H1 (cell line): ENCODE results near the gene DYNLT2. TPM values are rescaled to one million over a fixed set of nuclear protein-coding genes. Genes with fewer than 3 reads are reported as not detected.

Experiments
- CTCF ChIA-PET: fragments of 300-600 bp; sonication (Branson Sonifier 250); formaldehyde crosslinking; loops from one replicate; lab custom pipeline; 2021; ENCODE audit not compliant: partially characterized antibody; lab: Charles Lee
- POLR2A ChIA-PET: fragments of 300-600 bp; sonication (Branson Sonifier 250); formaldehyde crosslinking; loops from one replicate; lab custom pipeline; 2021; ENCODE audit warnings: inconsistent platforms; ENCODE audit not compliant: partially characterized antibody; lab: Charles Lee
- DNase-seq, 2 experiments: peaks; one replicate each; pipeline versions ENCODE4 v3.0.0 to v3.0.0-alpha.2; 2010 to 2022; ENCODE audit warnings: low spot score in 2 of 2, low read depth in 1 of 2, mixed read lengths in 1 of 2
- FAIRE-seq: peaks from 2 replicates; lab custom pipeline; 2011; peaks lifted over from hg19 to GRCh38; lab: Jason Lieb, UNC
- H2AFZ ChIP-seq: 2 replicates; pipeline ENCODE4 v1.8.1; 2012; ENCODE audit warnings: low read length, inconsistent platforms
- H2AK5ac ChIP-seq: 2 replicates; pipeline ENCODE4 v1.6.1; 2013; ENCODE audit warnings: low read depth, low read length
- H2BK120ac ChIP-seq: replicated peaks from 2 replicates; pipeline ENCODE3; 2013; ENCODE audit warnings: low read depth, low read length, inconsistent platforms
- H2BK12ac ChIP-seq: 2 replicates; pipeline ENCODE4 v1.6.1; 2013; ENCODE audit warnings: low read depth, low read length
- H2BK15ac ChIP-seq: 2 replicates; pipeline ENCODE4 v1.6.1; 2013; ENCODE audit warnings: low read length
- H2BK20ac ChIP-seq: 2 replicates; pipeline ENCODE4 v1.6.1; 2013; ENCODE audit warnings: low read length
- H2BK5ac ChIP-seq: 2 replicates; pipeline ENCODE4 v1.6.1; 2013; ENCODE audit warnings: low read depth, low read length
- H3K14ac ChIP-seq: 2 replicates; pipeline ENCODE4 v1.6.1; 2013; ENCODE audit warnings: inconsistent platforms; ENCODE audit not compliant: insufficient read length
- H3K18ac ChIP-seq: 2 replicates; pipeline ENCODE4 v1.6.1; 2013; ENCODE audit warnings: low read length; ENCODE audit errors: extremely low read depth
- H3K23ac ChIP-seq: 2 replicates; pipeline ENCODE4 v1.6.1; 2013; ENCODE audit warnings: inconsistent platforms; ENCODE audit not compliant: insufficient read length
- H3K23me2 ChIP-seq: 2 replicates; pipeline ENCODE4 v1.6.1; 2013; ENCODE audit warnings: low read depth, low read length
- H3K27ac ChIP-seq: 2 replicates; pipeline ENCODE4 v1.6.1; 2011; ENCODE audit warnings: low read depth, low read length, inconsistent platforms
- H3K27me3 ChIP-seq, 4 experiments: replicated peaks in 1 of 4; 1 replicate in 1 of 4; 2 replicates in 3 of 4; pipeline versions ENCODE4 v1.6.1 to v1.8.1; 2011 to 2013; ENCODE audit warnings: low read length in 3 of 4, mild to moderate bottlenecking in 3 of 4, inconsistent platforms in 2 of 4, mixed read lengths in 2 of 4, moderate library complexity in 1 of 4; ENCODE audit not compliant: control insufficient read depth in 3 of 4, insufficient read depth in 3 of 4; ENCODE audit errors: extremely low read depth in 1 of 4
- H3K36me3 ChIP-seq, 4 experiments: 2 replicates each; pipeline versions ENCODE4 v1.6.1 to v1.8.1; 2011 to 2013; ENCODE audit warnings: mild to moderate bottlenecking in 4 of 4, low read length in 3 of 4, moderate library complexity in 2 of 4, control low read depth in 1 of 4, inconsistent platforms in 1 of 4; ENCODE audit not compliant: insufficient read depth in 4 of 4, control insufficient read depth in 2 of 4
- H3K4ac ChIP-seq: replicated peaks from 2 replicates; pipeline ENCODE3; 2013; ENCODE audit warnings: low read length, low read depth, mixed read lengths, inconsistent platforms; ENCODE audit not compliant: insufficient read length
- H3K4me1 ChIP-seq, 4 experiments: replicated peaks in 1 of 4; 1 replicate in 1 of 4; 2 replicates in 3 of 4; pipeline versions ENCODE4 v1.6.1 to v1.8.1; 2011 to 2013; ENCODE audit warnings: low read length in 3 of 4, inconsistent platforms in 2 of 4, mixed read lengths in 1 of 4; ENCODE audit not compliant: insufficient read depth in 4 of 4, control insufficient read depth in 3 of 4
- H3K4me2 ChIP-seq, 2 experiments: 2 replicates each; pipeline versions ENCODE4 v1.6.1 to v1.8.1; 2011 to 2013; ENCODE audit warnings: low read depth in 2 of 2, low read length in 2 of 2, control low read depth in 1 of 2, inconsistent platforms in 1 of 2, mild to moderate bottlenecking in 1 of 2; ENCODE audit not compliant: insufficient read depth in 1 of 2
- H3K4me3 ChIP-seq, 4 experiments: fragments of 200-600, 300-600 bp in 1 of 4; sonication (generic), shearing (Covaris generic), sonication (Bioruptor Twin) in 1 of 4; 2 replicates each; pipeline versions ENCODE4 v1.5.1 to v1.8.1; 2011 to 2016; ENCODE audit warnings: low read length in 4 of 4, low read depth in 3 of 4, control low read depth in 2 of 4, inconsistent platforms in 2 of 4, mild to moderate bottlenecking in 2 of 4, mixed read lengths in 1 of 4, moderate library complexity in 1 of 4; ENCODE audit not compliant: insufficient read depth in 2 of 4; ENCODE audit errors: extremely low read depth in 1 of 4
- H3K56ac ChIP-seq: replicated peaks from 2 replicates; pipeline ENCODE3; 2013; ENCODE audit warnings: low read depth, mild to moderate bottlenecking, mixed read lengths, low read length, inconsistent platforms; ENCODE audit not compliant: insufficient read length
- H3K79me1 ChIP-seq: 2 replicates; pipeline ENCODE4 v1.6.1; 2013; ENCODE audit warnings: low read depth, low read length, control low read depth
- H3K79me2 ChIP-seq, 2 experiments: 2 replicates each; pipeline versions ENCODE4 v1.6.1 to v1.8.1; 2012 to 2013; ENCODE audit warnings: low read length in 2 of 2, mild to moderate bottlenecking in 2 of 2, inconsistent platforms in 1 of 2; ENCODE audit not compliant: insufficient read depth in 2 of 2, control insufficient read depth in 1 of 2
- H3K9ac ChIP-seq, 4 experiments: replicated peaks in 1 of 4; 1 replicate in 1 of 4; 2 replicates in 3 of 4; pipeline versions ENCODE4 v1.6.1 to v1.8.1; 2011 to 2013; ENCODE audit warnings: low read depth in 3 of 4, low read length in 3 of 4, control low read depth in 2 of 4, mild to moderate bottlenecking in 2 of 4, moderate library complexity in 2 of 4, inconsistent platforms in 1 of 4; ENCODE audit errors: extremely low read depth in 1 of 4
- H3K9me3 ChIP-seq, 2 experiments: 2 replicates each; pipeline versions ENCODE4 v1.6.1 to v1.8.1; 2012 to 2013; ENCODE audit warnings: mild to moderate bottlenecking in 2 of 2, moderate library complexity in 2 of 2, control low read depth in 1 of 2, inconsistent platforms in 1 of 2, low read depth in 1 of 2, low read length in 1 of 2, mixed read lengths in 1 of 2; ENCODE audit not compliant: insufficient read depth in 2 of 2
- H4K20me1 ChIP-seq, 2 experiments: replicated peaks in 1 of 2; 2 replicates each; pipeline versions ENCODE3 to v1.8.1; 2011 to 2013; ENCODE audit warnings: inconsistent platforms in 2 of 2, low read length in 2 of 2, mild to moderate bottlenecking in 1 of 2; ENCODE audit not compliant: insufficient read depth in 2 of 2, control insufficient read depth in 1 of 2
- H4K5ac ChIP-seq: 2 replicates; pipeline ENCODE4 v1.6.1; 2013; ENCODE audit warnings: low read length, low read depth, mixed read lengths, inconsistent platforms; ENCODE audit not compliant: insufficient read length
- H4K8ac ChIP-seq: 2 replicates; pipeline ENCODE4 v1.8.0; 2013; ENCODE audit warnings: mild to moderate bottlenecking, moderate library complexity, low read length, inconsistent platforms; ENCODE audit not compliant: insufficient read depth; ENCODE audit errors: extremely low read depth
- H4K91ac ChIP-seq: replicated peaks from 2 replicates; pipeline ENCODE3; 2013; ENCODE audit warnings: low read length, mixed read lengths, inconsistent platforms; ENCODE audit not compliant: insufficient read length
- BCL11A ChIP-seq, 2 experiments: IDR thresholded peaks; one replicate each; pipeline ENCODE4 v1.6.1; 2011; ENCODE audit warnings: low read depth in 2 of 2, low read length in 2 of 2, mild to moderate bottlenecking in 2 of 2
- BRCA1 ChIP-seq: IDR thresholded peaks from 2 replicates; pipeline ENCODE4 v1.6.1; 2012; ENCODE audit warnings: low read depth, low read length, improper control_type of control experiment
- CEBPB ChIP-seq: IDR thresholded peaks from 2 replicates; pipeline ENCODE4 v1.6.1; 2012; ENCODE audit warnings: low read depth, low read length
- EGR1 ChIP-seq: IDR thresholded peaks from 2 replicates; pipeline ENCODE4 v1.6.1; 2011; ENCODE audit warnings: low read depth, low read length, borderline replicate concordance
- GABPA ChIP-seq: IDR thresholded peaks from 2 replicates; pipeline ENCODE4 v1.6.1; 2011; ENCODE audit warnings: mild to moderate bottlenecking, low read length, moderate library complexity, borderline replicate concordance; ENCODE audit not compliant: insufficient read depth
- HDAC2 ChIP-seq, 2 experiments: fragments of 300-600 bp in 1 of 2; sonication (generic) in 1 of 2; IDR thresholded peaks; 2 replicates each; pipeline ENCODE4 v1.6.1; 2011 to 2012; ENCODE audit warnings: low read depth in 2 of 2, low read length in 2 of 2, mild to moderate bottlenecking in 2 of 2, moderate library complexity in 2 of 2, borderline replicate concordance in 1 of 2, inconsistent platforms in 1 of 2
- KDM1A ChIP-seq: fragments of 200-600, 300-600 bp; sonication (generic); IDR thresholded peaks from 2 replicates; pipeline ENCODE4 v1.7.1; 2016; ENCODE audit warnings: mild to moderate bottlenecking, low read length, borderline replicate concordance
- PHF8 ChIP-seq: fragments of 200-600 bp; sonication (generic); conservative IDR thresholded peaks from 2 replicates; pipeline ENCODE4 v1.7.1; 2012; ENCODE audit warnings: low read depth, mild to moderate bottlenecking, inconsistent platforms, low read length, moderate library complexity
- SAP30 ChIP-seq: fragments of 300-600 bp; sonication (generic); IDR thresholded peaks from 2 replicates; pipeline ENCODE4 v1.7.1; 2012; ENCODE audit warnings: low read length, moderate library complexity, mild to moderate bottlenecking, inconsistent platforms; ENCODE audit not compliant: insufficient read depth, insufficient replicate concordance
- SP2 ChIP-seq: IDR thresholded peaks from 2 replicates; pipeline ENCODE4 v1.6.1; 2012; ENCODE audit warnings: mild to moderate bottlenecking, low read length, inconsistent platforms
- SUZ12 ChIP-seq: fragments of 200-600 bp; sonication (generic); IDR thresholded peaks from 2 replicates; pipeline ENCODE4 v1.6.1; 2012; ENCODE audit warnings: mild to moderate bottlenecking, inconsistent platforms, low read length, moderate library complexity, mixed read lengths
- USF2 ChIP-seq: IDR thresholded peaks from 2 replicates; pipeline ENCODE4 v1.6.1; 2011; ENCODE audit warnings: low read length, improper control_type of control experiment
- YY1 ChIP-seq: IDR thresholded peaks from 2 replicates; pipeline ENCODE4 v1.6.1; 2011; ENCODE audit warnings: low read depth, mild to moderate bottlenecking, low read length
- WGBS, 2 experiments: shearing (Covaris generic) in 1 of 2; methylation state at CpG; one replicate each; pipeline versions ENCODE4 v1.1.6 to v1.1.7; 2013 to 2015; ENCODE audit warnings: low lambda C conversion rate in 2 of 2, mixed read lengths in 2 of 2, inconsistent platforms in 1 of 2, low coverage in 1 of 2, missing lambda C conversion rate in 1 of 2; ENCODE audit not compliant: insufficient replicate concordance in 2 of 2, insufficient coverage in 1 of 2, insufficient read length in 1 of 2; ENCODE audit errors: extremely low coverage in 1 of 2, missing lambda C conversion rate in 1 of 2; 5-methylcytosine and 5-hydroxymethylcytosine counted together
- polyA plus RNA-seq, 7 experiments: library from polyadenylated mRNA; depleted of rRNA in 3 of 7; stranded (reverse) in 5 of 7; unstranded in 2 of 7; fragments of >200 nt in 5 of 7; fragments of 200-250 nt in 2 of 7; gene quantifications; 1 replicate in 5 of 7; 2 replicates in 1 of 7; 4 replicates in 1 of 7; pipeline versions ENCODE4 v1.2.1 to v1.2.3, GENCODE V29; 2011 to 2013; ENCODE audit warnings: missing spikeins in 2 of 7, mixed read lengths in 2 of 7
- total RNA-seq: library from RNA; stranded (reverse); fragmentation: NEBNext Ultra II Directional; extraction: Animal tissue kit (Norgen Biotek cat#: 25700); gene quantifications from 2 replicates; pipeline ENCODE4 v1.2.1, GENCODE V29; 2021

DYNLT2 gene
- total and polyA plus RNA-seq, 2 of the 8 experiments (the other 6 are each of a cell fraction or from before 2014, with no cell fraction given) = 0.48 to 1.8 TPM

- no peak overlapping the region for H2BK12ac ChIP-seq
- H3K4me1 ChIP-seq = no peaks in the 10 kb centered on the region
- no peak overlapping the region for H3K4me2 ChIP-seq
- no peak overlapping the region for H2BK120ac ChIP-seq
- DNase-seq (no peak), FAIRE-seq (no peak)
- H2BK15ac ChIP-seq = no peak overlapping the region
- no peak overlapping the region for H2AFZ ChIP-seq
- no peaks in the 10 kb centered on the region for H3K9me3 ChIP-seq
- H2AK5ac ChIP-seq = no peak overlapping the region
- H2BK20ac ChIP-seq = no peak overlapping the region
- no peak overlapping the region for H3K56ac ChIP-seq
- H3K9ac ChIP-seq = no peak overlapping the region
- ChIA-PET CTCF (interaction anchor here (0.5 kb wide), 1 partner anchor 888 kb away, joined by 4 read pairs; no protein-coding TSS in a partner anchor), POLR2A (no interaction called here)
- H3K79me2 ChIP-seq = no peaks in the 10 kb centered on the region
- H4K8ac ChIP-seq = no peak overlapping the region
- no peak overlapping the region for H3K14ac ChIP-seq
- H3K4me3 ChIP-seq = no peak overlapping the region
- WGBS, 2 experiments = 95% methylated on average over 11 of the region's 11 CpGs; no CpG with 5 or more reads in 1 of the 2 experiments
- H3K27me3 ChIP-seq = no peaks in the 10 kb centered on the region
- no peak overlapping the region for H4K91ac ChIP-seq
- H3K79me1 ChIP-seq = no peaks in the 10 kb centered on the region
- peaks cover 0 to 3% (median 0%) of the 10 kb centered on the region in 4 experiments; a peak in 1 of 8 replicates for H3K36me3 ChIP-seq
- no peak overlapping the region for H3K27ac ChIP-seq
- peaks cover 0 to 2% of the 10 kb centered on the region in 2 experiments for H4K20me1 ChIP-seq
- no peak overlapping the region for H2BK5ac ChIP-seq
- H4K5ac ChIP-seq = no peak overlapping the region
- no peak overlapping the region for H3K18ac ChIP-seq
- H3K4ac ChIP-seq = no peak overlapping the region
- H3K23me2 ChIP-seq = no peaks in the 10 kb centered on the region
- no peak overlapping the region for H3K23ac ChIP-seq
- TF ChIP-seq BRCA1 = no peak
- TF ChIP-seq USF2 = no peak
- no peak for TF ChIP-seq CEBPB
- TF ChIP-seq SP2 = no peak
- TF ChIP-seq GABPA = no peak
- no peak for TF ChIP-seq SUZ12
- TF ChIP-seq YY1 = no peak
- TF ChIP-seq EGR1 = no peak
- TF ChIP-seq BCL11A (IDR thresholded peaks at IDR 0.05; ENCODE audit: low read depth in 2 of 2, low read length in 2 of 2) = no peak
- TF ChIP-seq KDM1A = no peak
- no peak for TF ChIP-seq PHF8
- no peak for TF ChIP-seq SAP30
- TF ChIP-seq HDAC2 (IDR thresholded peaks at IDR 0.05; ENCODE audit: borderline replicate concordance in 1 of 2, low read depth in 2 of 2, low read length in 2 of 2) = no peak
Measured at GRCh38 chr6:169780571-169781091, 29.3 kb upstream of the DYNLT2 start.
